Rectal smooth muscle tissue (tissue), 1 donor: Measurements from ENCODE around the gene PSMF1.

Experiments used
- H3K27ac ChIP-seq: one replicate; pipeline ENCODE4 v1.7.0; 2013; ENCODE audit warnings: low read depth, low read length, inconsistent platforms
- H3K27me3 ChIP-seq: one replicate; pipeline ENCODE4 v1.7.0; 2013; ENCODE audit warnings: low read length; ENCODE audit not compliant: control insufficient read depth, insufficient read depth
- H3K36me3 ChIP-seq: one replicate; pipeline ENCODE4 v1.7.0; 2013; ENCODE audit warnings: low read length; ENCODE audit not compliant: control insufficient read depth, insufficient read depth
- H3K4me1 ChIP-seq: one replicate; pipeline ENCODE4 v1.7.0; 2013; ENCODE audit warnings: low read length; ENCODE audit not compliant: control insufficient read depth, insufficient read depth
- H3K4me3 ChIP-seq: one replicate; pipeline ENCODE4 v1.7.0; 2013; ENCODE audit warnings: low read length
- H3K9ac ChIP-seq: one replicate; pipeline ENCODE4 v1.7.0; 2013; ENCODE audit warnings: low read length

Gene PSMF1

DNA sequence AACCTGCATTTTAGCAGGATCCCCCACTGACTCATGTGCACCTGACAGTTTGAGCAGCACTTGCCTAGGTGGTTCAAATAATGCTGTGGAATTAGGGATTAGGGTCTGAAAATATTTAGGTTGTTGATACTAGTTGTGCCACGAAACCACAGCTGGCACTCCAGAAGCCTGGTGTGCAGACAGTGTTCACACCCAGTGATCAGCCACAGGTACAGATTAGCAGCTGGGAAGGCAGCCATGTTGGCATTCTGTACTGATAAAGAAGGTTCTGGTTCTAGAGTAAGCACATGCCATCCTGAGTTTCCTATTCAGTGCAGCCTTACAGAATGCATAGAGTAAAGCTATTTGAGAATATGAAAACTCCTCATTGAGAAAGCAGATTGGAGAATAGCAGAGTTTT is 36.3 kb downstream of the PSMF1 start:
- no peaks in the 10 kb centered on the region for H3K4me1 ChIP-seq
- H3K9ac ChIP-seq: no peak overlapping the region
- H3K27me3 ChIP-seq: no peaks in the 10 kb centered on the region
- no peak overlapping the region for H3K4me3 ChIP-seq
- no peak overlapping the region for H3K27ac ChIP-seq
- H3K36me3 ChIP-seq: peaks cover 22% of the 10 kb centered on the region

DNA sequence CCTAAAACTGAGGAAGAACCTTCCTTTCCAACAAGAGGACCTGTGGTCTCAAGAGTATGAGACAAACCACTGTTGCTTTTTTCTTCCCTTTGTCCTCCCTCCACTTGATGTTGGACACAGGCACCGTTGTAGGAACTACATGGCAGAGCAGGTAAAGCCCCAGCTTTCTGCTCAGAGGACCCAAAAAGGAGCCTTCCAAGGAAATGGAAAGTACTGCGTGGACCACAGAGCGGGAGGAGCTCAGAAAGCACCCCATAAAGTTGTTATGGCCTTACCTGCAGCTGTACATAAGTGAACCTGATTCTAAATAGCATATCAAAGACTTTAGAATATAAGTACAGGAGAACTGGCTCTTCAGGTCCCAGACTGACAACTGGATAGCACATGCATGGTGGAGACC is 36.9 kb downstream of the PSMF1 start:
- no peak overlapping the region for H3K4me3 ChIP-seq
- no peaks in the 10 kb centered on the region for H3K4me1 ChIP-seq
- H3K9ac ChIP-seq: no peak overlapping the region
- H3K27me3 ChIP-seq: no peaks in the 10 kb centered on the region
- H3K36me3 ChIP-seq: peaks cover 22% of the 10 kb centered on the region
- no peak overlapping the region for H3K27ac ChIP-seq

- Histone ChIP-seq H3K4me3 (no peak overlapping the region), H3K9ac (no peak overlapping the region), H3K27me3 (no peaks in the 10 kb centered on the region), H3K4me1 (no peaks in the 10 kb centered on the region), H3K36me3 (peaks cover 35% of the 10 kb centered on the region), H3K27ac (no peak overlapping the region)
Measured at GRCh38 chr20:1160496-1160895, 42.1 kb downstream of the PSMF1 start.

GRCh38 chr20:1160991-1161390 is 42.6 kb downstream of the PSMF1 start:
- Histone ChIP-seq H3K4me3 (no peak overlapping the region), H3K27me3 (no peaks in the 10 kb centered on the region), H3K27ac (no peak overlapping the region), H3K36me3 (peaks cover 39% of the 10 kb centered on the region), H3K4me1 (no peaks in the 10 kb centered on the region), H3K9ac (no peak overlapping the region)

- Histone ChIP-seq H3K27me3 (no peaks in the 10 kb centered on the region), H3K4me3 (no peak overlapping the region), H3K9ac (no peak overlapping the region), H3K4me1 (no peaks in the 10 kb centered on the region), H3K27ac (no peak overlapping the region), H3K36me3 (peaks cover 43% of the 10 kb centered on the region)
Measured at GRCh38 chr20:1163105-1163504, 44.7 kb downstream of the PSMF1 start.

DNA sequence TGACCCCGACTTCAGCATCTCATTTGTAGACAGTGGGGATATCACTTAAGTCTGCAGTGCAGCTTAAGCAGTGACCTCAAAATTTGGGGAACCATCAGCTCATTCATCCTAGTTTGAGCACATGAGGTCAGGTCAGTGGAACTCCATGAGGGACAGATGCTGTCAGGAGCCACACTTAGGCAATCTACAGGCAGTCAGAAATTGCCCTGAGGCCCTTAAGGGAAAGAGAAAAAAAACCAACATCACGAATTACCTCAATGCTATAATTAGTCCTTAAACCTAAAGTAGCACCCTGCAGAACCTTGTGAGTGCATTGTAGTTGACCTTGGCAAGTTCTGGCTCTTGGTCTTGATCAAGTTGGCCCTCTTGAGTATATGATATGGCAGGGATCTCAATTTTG is 45.3 kb downstream of the PSMF1 start:
- Histone ChIP-seq H3K9ac (no peak overlapping the region), H3K27ac (no peak overlapping the region), H3K27me3 (no peaks in the 10 kb centered on the region), H3K36me3 (peaks cover 49% of the 10 kb centered on the region), H3K4me3 (no peak overlapping the region), H3K4me1 (no peaks in the 10 kb centered on the region)

DNA sequence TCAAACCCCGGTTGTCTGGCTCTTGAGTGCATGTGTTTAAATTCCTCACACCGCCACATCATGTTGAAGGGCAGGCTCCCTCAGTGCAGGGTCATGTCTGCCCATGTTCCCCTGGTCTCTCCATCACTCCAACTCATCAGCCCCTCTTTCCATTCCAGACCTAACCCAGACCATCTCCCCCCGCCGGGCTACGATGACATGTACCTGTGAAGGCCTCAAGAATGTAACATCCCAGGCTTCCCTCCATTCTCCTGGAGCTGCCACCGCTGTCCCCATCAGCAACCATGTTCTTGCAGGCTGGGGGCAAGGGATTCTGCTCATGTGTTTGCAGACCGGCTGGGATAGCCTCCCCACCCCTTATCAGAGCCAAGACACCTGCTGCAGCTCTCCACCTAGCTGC is 46.5 kb downstream of the PSMF1 start:
- no peaks in the 10 kb centered on the region for H3K27me3 ChIP-seq
- H3K4me1 ChIP-seq: no peaks in the 10 kb centered on the region
- H3K36me3 ChIP-seq: peaks cover 56% of the 10 kb centered on the region
- H3K4me3 ChIP-seq: no peak overlapping the region
- H3K9ac ChIP-seq: no peak overlapping the region
- H3K27ac ChIP-seq: no peak overlapping the region

DNA sequence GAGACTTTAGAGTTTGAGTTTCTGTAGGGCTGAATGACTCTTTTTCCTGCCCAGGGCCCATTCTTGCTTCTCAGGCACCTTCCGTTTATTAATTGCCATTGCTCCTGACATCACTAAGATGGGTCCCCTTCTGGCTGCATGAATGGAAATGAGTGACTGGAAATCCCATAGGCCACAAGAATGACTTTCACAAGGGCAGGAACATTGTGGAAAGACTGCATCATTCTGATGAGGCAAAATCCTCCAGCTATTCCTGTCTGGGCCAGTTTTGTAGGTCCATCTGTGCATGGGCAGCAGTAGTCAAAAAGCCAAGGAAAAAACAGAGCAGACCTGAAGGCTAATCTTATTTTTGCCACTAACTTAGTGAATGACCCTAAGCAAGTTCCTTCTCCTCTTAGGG is 47.1 kb downstream of the PSMF1 start:
- Histone ChIP-seq H3K27me3 (no peaks in the 10 kb centered on the region), H3K4me1 (no peaks in the 10 kb centered on the region), H3K4me3 (no peak overlapping the region), H3K36me3 (peaks cover 57% of the 10 kb centered on the region), H3K27ac (no peak overlapping the region), H3K9ac (no peak overlapping the region)

GRCh38 chr20:1165941-1166340 is 47.5 kb downstream of the PSMF1 start:
- Histone ChIP-seq H3K4me3 (no peak overlapping the region), H3K36me3 (peaks cover 57% of the 10 kb centered on the region), H3K4me1 (no peaks in the 10 kb centered on the region), H3K27me3 (no peaks in the 10 kb centered on the region), H3K9ac (no peak overlapping the region), H3K27ac (no peak overlapping the region)

- Histone ChIP-seq H3K4me1 (no peaks in the 10 kb centered on the region), H3K27ac (no peak overlapping the region), H3K9ac (no peak overlapping the region), H3K4me3 (no peak overlapping the region), H3K36me3 (peaks cover 50% of the 10 kb centered on the region), H3K27me3 (no peaks in the 10 kb centered on the region)
Measured at GRCh38 chr20:1166948-1167720, 48.7 kb downstream of the PSMF1 start.

DNA sequence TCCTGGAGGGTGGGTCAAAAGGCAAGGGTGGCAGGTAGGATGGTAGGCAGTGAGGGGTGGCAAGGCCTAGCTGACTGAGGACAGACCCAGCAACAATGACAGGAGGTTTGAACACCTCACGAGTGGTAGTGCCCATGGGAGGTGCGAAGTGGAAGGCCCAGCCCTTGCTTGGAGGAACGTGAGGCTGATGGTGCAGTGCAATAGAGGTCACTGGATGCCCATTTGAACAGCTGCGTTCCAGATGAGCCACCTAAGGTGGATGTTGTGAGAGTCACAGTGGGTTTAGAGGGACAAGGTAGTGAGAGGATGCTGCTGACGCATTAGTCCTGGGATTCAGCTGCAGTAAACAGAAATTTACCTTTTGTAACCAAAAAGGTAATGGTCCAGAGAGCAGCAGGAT is 50.8 kb downstream of the PSMF1 start:
- Histone ChIP-seq H3K9ac (no peak overlapping the region), H3K4me1 (no peaks in the 10 kb centered on the region), H3K36me3 (peaks cover 38% of the 10 kb centered on the region), H3K27ac (no peak overlapping the region), H3K4me3 (no peak overlapping the region), H3K27me3 (no peaks in the 10 kb centered on the region)

DNA sequence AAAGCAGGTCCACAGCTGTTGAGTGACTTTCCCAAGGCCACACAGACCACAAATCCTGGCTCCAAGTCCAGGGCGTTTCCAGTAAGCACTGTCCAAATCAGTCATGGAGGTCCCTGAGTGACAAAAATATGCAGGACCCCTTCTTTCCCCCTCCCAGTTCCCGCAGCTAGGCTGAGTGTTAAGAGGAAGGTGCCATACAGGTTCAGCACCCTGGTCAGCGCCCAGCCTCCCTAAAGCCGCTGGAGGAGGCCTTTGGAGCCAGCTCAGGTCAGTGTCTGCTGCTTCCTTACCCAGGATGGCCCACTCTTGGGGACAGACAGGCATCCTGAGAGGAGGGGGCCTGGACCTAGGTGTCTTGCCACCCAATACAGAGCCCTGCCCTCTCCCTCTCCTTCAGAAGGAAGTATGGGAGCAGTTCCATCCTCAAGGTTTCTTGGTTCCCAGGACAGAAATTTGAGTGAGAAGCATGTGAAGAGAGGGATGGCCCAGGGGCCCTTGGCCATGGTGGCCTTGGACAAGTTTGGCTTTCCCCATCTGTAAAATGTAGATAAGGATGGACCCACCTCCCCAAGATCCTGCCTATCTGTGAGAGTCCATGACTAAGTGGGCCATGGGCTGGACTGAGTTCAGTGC is 53.2 kb downstream of the PSMF1 start:
- H3K27me3 ChIP-seq: no peaks in the 10 kb centered on the region
- no peak overlapping the region for H3K9ac ChIP-seq
- H3K36me3 ChIP-seq: peaks cover 21% of the 10 kb centered on the region
- no peaks in the 10 kb centered on the region for H3K4me1 ChIP-seq
- no peak overlapping the region for H3K27ac ChIP-seq
- H3K4me3 ChIP-seq: no peak overlapping the region

GRCh38 chr20:1173698-1174097 is 55.3 kb downstream of the PSMF1 start:
- Histone ChIP-seq H3K4me1 (no peaks in the 10 kb centered on the region), H3K9ac (no peak overlapping the region), H3K4me3 (no peak overlapping the region), H3K27me3 (no peaks in the 10 kb centered on the region), H3K36me3 (peaks cover 14% of the 10 kb centered on the region), H3K27ac (no peak overlapping the region)
